Colonic mucosa (tissue), 4 donors: Measurements from ENCODE around the gene EPHA7. TPM values are rescaled to one million over a fixed set of nuclear protein-coding genes. Genes with fewer than 3 reads are reported as not detected.

Source experiments
- DNase-seq: peaks from one replicate; pipeline ENCODE4 v3.0.0-alpha.2; 2020
- H3K27ac ChIP-seq: fragments of 200-600 bp; one replicate; pipeline ENCODE4 v1.8.0; 2021
- H3K27me3 ChIP-seq: fragments of 200-600 bp; one replicate; pipeline ENCODE4 v1.8.0; 2021
- H3K36me3 ChIP-seq: fragments of 200-600 bp; one replicate; pipeline ENCODE4 v1.8.0; 2021
- H3K4me1 ChIP-seq: fragments of 200-600 bp; one replicate; pipeline ENCODE4 v1.8.0; 2021; ENCODE audit warnings: mild to moderate bottlenecking
- H3K4me3 ChIP-seq: fragments of 200-600 bp; one replicate; pipeline ENCODE4 v1.8.0; 2021
- H3K9ac ChIP-seq, 2 donors: one replicate each; pipeline ENCODE4 v1.7.0; 2013; ENCODE audit warnings: control low read depth in 2 of 2, low read depth in 2 of 2, low read length in 2 of 2
- H3K9me3 ChIP-seq: fragments of 200-600 bp; one replicate; pipeline ENCODE4 v1.8.0; 2021
- intact Hi-C: fragments of 100-400 bp; cut with DNase I; formaldehyde crosslinking; loops from one replicate; pipeline ENCODE4 v1.14.1; 2022
- total RNA-seq, 2 donors: library from RNA; stranded (reverse); fragmentation: NEBNext Ultra II Directional in 1 of 2; extraction: Animal tissue kit (Norgen Biotek cat#: 25700) in 1 of 2; gene quantifications; one replicate each; pipeline ENCODE4 v1.2.1, GENCODE V29; 2021
- TF ChIP-seq, protein P1 (sequence below): fragments of 200-600 bp; IDR thresholded peaks from one replicate; pipeline ENCODE4 v1.8.0; 2022; ENCODE audit warnings: antibody characterized with exemption, mild to moderate bottlenecking
- donor health status: healthy.
- donor health status: DM: no; HTN: no; CAD: no.
- donor health status: DM: no; HTN: no; CAD: no.

Gene EPHA7
- total RNA-seq, 2 donors from 2014 or later = 1.3 to 4.4 TPM

DNA sequence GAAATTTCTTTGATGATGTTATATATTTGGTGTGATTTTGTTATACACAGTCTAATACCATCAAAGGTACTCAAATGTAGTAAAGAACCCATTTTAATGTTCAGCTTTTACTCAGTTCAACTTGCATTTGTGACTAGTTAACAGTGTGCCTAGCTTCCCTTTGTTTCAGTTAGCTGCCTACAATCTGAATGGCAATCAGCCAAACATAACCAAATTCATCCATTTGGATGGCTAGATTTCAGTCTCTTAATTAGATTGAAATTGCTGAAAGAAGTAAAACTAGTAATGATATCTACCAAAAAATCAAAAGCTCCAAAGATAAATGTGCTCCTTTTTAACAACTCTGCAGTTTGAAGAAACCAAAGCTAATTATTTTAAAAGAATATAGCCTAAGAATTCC, 6.9 kb downstream of the EPHA7 start:
- TF ChIP-seq, protein P1, sequence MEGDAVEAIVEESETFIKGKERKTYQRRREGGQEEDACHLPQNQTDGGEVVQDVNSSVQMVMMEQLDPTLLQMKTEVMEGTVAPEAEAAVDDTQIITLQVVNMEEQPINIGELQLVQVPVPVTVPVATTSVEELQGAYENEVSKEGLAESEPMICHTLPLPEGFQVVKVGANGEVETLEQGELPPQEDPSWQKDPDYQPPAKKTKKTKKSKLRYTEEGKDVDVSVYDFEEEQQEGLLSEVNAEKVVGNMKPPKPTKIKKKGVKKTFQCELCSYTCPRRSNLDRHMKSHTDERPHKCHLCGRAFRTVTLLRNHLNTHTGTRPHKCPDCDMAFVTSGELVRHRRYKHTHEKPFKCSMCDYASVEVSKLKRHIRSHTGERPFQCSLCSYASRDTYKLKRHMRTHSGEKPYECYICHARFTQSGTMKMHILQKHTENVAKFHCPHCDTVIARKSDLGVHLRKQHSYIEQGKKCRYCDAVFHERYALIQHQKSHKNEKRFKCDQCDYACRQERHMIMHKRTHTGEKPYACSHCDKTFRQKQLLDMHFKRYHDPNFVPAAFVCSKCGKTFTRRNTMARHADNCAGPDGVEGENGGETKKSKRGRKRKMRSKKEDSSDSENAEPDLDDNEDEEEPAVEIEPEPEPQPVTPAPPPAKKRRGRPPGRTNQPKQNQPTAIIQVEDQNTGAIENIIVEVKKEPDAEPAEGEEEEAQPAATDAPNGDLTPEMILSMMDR = no peak
- H3K27me3 ChIP-seq = peaks cover 12% of the 10 kb centered on the region
- no peak for DNase-seq
- no peaks in the 10 kb centered on the region for H3K36me3 ChIP-seq
- H3K27ac ChIP-seq = no peak overlapping the region
- no peak overlapping the region for H3K4me3 ChIP-seq
- H3K9me3 ChIP-seq = no peaks in the 10 kb centered on the region
- intact Hi-C loops = no loop called here
- H3K4me1 ChIP-seq = no peaks in the 10 kb centered on the region
- H3K9ac ChIP-seq = no peak overlapping the region

DNA sequence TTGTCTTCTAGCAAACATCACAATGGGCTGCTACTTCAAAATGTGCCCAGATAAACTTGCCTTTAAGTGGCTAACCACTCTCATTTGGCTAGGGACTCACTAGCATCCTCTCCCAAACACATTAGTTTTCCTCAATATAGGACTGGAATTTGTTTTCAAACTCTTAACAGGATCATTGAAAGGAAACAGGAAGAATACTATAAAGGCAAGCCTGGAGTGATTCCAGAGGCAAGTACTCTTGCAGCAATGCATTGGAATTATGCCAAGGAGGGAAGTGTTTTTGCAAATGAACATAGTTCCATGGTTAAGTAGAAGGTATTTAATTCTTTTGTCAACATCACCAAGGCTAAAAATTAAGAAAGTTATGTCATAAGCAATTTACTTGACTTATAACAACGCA, 12.2 kb downstream of the EPHA7 start:
- DNase-seq = no peak
- Histone ChIP-seq H3K9ac (no peak overlapping the region), H3K27me3 (no peaks in the 10 kb centered on the region), H3K9me3 (no peaks in the 10 kb centered on the region), H3K4me1 (no peaks in the 10 kb centered on the region), H3K36me3 (no peaks in the 10 kb centered on the region), H3K4me3 (no peak overlapping the region), H3K27ac (no peak overlapping the region)
- TF ChIP-seq, protein P1 = no peak
- intact Hi-C loops = no loop called here

DNA sequence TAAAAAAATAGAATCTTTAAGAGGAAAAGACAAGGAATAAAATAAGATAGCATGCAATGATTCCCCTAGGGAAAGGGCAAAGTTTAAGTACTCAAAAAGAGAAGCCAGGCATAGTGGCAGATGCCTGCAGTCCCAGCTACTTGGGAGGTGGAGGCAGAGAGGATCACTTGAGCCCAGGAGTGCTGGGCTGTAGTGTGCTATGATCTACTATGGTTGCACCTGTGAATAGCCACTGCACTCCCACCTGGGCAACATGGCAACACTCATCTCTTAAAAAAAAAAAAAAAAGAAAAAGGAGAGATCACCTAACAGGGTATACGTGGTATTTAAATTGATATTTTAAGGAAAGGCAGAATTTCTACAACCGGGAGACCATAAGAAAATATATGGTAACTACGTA, 16.0 kb downstream of the EPHA7 start:
- no peak for DNase-seq
- Histone ChIP-seq H3K4me3 (no peak overlapping the region), H3K27ac (no peak overlapping the region), H3K36me3 (no peaks in the 10 kb centered on the region), H3K9ac (no peak overlapping the region), H3K9me3 (no peaks in the 10 kb centered on the region), H3K27me3 (no peaks in the 10 kb centered on the region), H3K4me1 (no peaks in the 10 kb centered on the region)
- TF ChIP-seq, protein P1 = no peak
- intact Hi-C loops = no loop called here

DNA sequence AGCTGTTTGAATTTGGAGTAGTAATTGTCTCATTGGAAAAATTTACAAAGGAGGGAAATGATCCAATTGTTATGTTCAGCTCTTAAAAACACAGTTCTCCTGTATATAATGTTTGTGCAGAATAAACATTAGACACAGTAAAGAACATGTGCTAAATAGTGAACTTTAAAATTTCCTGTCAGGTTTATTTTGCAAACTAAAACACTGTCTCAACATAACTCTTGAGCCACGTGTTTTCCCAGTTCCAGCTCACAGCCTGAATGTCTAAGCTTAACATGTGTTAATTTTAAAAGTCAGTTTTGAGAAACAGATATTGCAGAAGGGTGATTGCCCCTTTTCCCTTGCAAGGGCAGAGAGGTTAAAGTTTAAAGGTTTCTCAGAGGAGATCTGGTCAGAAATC, 20.6 kb downstream of the EPHA7 start:
- Histone ChIP-seq H3K27me3 (no peaks in the 10 kb centered on the region), H3K9me3 (no peaks in the 10 kb centered on the region), H3K4me1 (no peaks in the 10 kb centered on the region), H3K9ac (no peak overlapping the region), H3K36me3 (no peaks in the 10 kb centered on the region), H3K27ac (no peak overlapping the region), H3K4me3 (no peak overlapping the region)
- TF ChIP-seq, protein P1 = no peak
- DNase-seq = no peak
- intact Hi-C loops = no loop called here

DNA sequence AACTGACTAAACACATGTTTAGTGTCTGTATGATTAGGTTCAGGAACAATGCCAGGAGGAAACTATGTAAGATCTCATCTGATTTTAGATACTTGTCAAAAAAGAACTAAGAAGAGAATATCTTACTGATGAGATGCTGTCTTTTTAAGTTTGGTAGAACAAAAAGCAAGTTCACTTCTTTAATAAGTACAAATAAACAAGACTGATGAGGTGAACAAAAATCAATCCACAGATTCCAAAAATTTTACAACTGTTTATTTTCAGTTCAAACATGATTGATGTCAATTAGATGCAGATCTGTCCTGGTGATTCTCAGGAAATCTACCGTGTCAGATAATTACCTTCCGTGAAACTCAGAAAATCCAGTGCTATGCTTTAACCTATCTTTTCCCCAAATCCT, 24.9 kb downstream of the EPHA7 start:
- Histone ChIP-seq H3K4me1 (no peaks in the 10 kb centered on the region), H3K36me3 (no peaks in the 10 kb centered on the region), H3K4me3 (no peak overlapping the region), H3K9me3 (no peaks in the 10 kb centered on the region), H3K27me3 (no peaks in the 10 kb centered on the region), H3K27ac (no peak overlapping the region), H3K9ac (no peak overlapping the region)
- intact Hi-C loops = no loop called here
- DNase-seq = no peak
- TF ChIP-seq, protein P1 = no peak
